Right ventricle myocardium superior (tissue), 1 donor: Measurements from ENCODE around the gene ABHD14A. TPM values are rescaled to one million over a fixed set of nuclear protein-coding genes. Genes with fewer than 3 reads are reported as not detected.
"Not testable (repeated sequence)": the region's sequence is repeated elsewhere in the genome, so short reads cannot be mapped to it uniquely, and the experiment has no call there.

Experiments
- ATAC-seq: fragments of 200-7000 bp; cut with Tn5 transposase; one replicate; pipeline ENCODE4 v1.9.1; 2020; ENCODE audit warnings: mild to moderate bottlenecking; ENCODE audit not compliant: poor library complexity
- DNase-seq: peaks from one replicate; pipeline ENCODE4 v3.0.0-alpha.2; 2020
- intact Hi-C: fragments of 100-400 bp; cut with DNase I; formaldehyde crosslinking; loops from one replicate; pipeline ENCODE4 v1.11.2; 2022
- long read RNA-seq: library from polyadenylated mRNA; unstranded; transcript quantifications from one replicate; pipeline ENCODE4 v2.0.0, GENCODE V29; 2021
- total RNA-seq: library from RNA; stranded (reverse); fragmentation: NEBNext Ultra II Directional; extraction: Animal tissue kit (Norgen Biotek cat#: 25700); gene quantifications from one replicate; pipeline ENCODE4 v1.2.1, GENCODE V29; 2021
- donor health status: DM: no; HTN: yes; CAD: no; lungs with severe emphysema.

ABHD14A gene
- 27.5 TPM for total RNA-seq
- long read RNA-seq, transcript ABHD14A-201 (5 exons, 1,062 nt): major isoform, 34 of 42 reads
- long read RNA-seq, partial matches to known transcripts: 1 of 42 reads
- long read RNA-seq, other reads (novel, unspliced or antisense): 7 of 42 reads

DNA sequence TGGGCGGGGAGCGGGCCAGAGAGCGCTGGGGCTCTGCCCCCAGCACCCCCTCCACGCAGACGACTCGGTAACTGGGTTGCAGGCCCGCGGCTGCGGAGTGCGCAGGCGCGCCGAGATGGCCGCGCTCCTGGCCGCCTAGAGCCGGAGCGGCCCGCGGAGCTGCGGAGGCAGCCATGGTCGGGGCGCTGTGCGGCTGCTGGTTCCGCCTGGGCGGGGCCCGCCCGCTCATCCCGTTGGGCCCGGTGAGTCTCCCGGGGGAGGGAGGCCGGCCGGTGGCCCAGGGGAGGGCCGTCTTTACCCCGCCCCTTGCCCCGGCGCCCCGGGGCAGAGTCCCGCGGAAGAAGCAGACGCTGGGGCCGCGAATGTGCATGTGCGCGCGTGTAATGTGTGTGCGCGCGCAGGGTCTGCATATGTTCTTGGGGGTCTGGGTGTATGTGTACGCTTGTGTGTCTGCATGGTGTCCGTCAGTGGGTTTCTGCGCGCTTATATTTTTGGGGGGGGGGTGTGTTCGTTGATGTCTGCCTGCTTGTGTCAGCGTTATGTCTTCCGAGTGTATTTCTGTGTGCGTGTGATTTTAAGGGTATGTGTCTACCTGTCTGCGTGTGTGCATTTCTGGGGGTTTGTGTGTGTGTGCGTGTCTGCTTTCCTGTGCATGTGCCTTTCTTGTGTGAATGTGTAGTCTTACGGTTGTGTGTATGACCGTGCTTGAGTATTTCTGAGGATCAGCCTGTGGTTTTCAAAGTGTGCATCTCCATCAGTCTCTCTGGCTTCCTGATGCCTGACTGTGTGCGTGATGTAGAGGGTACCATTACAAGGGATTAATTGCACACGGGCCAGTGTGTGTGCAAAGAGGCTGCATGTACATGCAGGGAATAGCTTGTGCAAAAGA lies at the start of gene ABHD14A:
Gene ABHD14A, plus strand, starts transcription at position 102 of the 889 bp plus-strand sequence. Its CDS starts 72 bp downstream, at position 174.
- peak; percentile 86 for ATAC-seq
- intact Hi-C loops: no loop called here
- DNase-seq: peak; percentile 85

- intact Hi-C loops: no loop called here
- ATAC-seq: no peak
- DNase-seq: no peak
Measured at GRCh38 chr3:51927061-51927977, 47.5 kb upstream of the ABHD14A start.

DNA sequence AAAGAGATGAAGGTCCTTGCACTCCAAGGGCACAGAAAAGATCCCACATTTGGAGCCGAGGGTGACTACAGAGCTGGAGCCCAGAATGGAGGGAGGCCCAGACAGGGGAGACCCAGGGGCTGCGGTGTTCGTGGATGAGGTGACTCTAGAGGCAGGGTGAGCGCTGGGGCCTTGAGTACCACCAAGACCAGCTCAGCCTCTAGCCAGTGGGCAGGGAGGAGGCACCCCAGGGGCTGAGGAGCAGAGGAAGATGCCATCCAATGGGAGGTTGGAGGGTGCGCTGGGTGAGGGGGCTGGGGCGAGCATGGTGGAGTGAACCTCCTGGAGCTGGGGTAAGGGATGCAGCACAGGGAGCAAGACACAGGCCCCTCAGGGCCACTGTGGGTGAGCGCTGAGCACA lies 46.4 kb upstream of the ABHD14A start:
- intact Hi-C loops: no loop called here
- ATAC-seq (no peak), DNase-seq (no peak)

- intact Hi-C loops, ATAC-seq, DNase-seq: not testable (repeated sequence)
Measured at GRCh38 chr3:51928981-51929380, 45.9 kb upstream of the ABHD14A start.

GRCh38 chr3:51929420-51930003 lies 45.4 kb upstream of the ABHD14A start:
- DNase-seq (no peak), ATAC-seq (no peak)
- intact Hi-C loops: no loop called here

DNA sequence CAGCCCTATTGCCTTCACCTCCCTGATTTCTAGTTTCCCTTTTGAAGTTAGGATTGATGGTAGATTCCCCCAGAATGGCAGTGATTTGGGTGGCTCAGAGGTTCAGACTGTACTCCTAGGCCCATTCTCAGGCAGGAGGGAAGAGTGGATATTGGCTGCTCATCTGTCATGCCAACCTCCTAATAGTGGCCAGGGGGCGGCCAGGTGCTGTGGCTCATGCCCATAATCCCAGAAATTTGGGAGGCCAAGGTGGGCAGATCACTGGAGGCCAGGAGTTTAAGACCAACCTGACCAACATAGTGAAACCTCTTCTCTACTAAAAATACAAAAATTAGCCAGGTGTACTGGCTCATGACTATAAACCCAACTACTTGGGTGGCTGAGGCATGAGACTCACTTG lies 44.4 kb upstream of the ABHD14A start:
- no peak for DNase-seq
- intact Hi-C loops: no loop called here
- no peak for ATAC-seq

DNA sequence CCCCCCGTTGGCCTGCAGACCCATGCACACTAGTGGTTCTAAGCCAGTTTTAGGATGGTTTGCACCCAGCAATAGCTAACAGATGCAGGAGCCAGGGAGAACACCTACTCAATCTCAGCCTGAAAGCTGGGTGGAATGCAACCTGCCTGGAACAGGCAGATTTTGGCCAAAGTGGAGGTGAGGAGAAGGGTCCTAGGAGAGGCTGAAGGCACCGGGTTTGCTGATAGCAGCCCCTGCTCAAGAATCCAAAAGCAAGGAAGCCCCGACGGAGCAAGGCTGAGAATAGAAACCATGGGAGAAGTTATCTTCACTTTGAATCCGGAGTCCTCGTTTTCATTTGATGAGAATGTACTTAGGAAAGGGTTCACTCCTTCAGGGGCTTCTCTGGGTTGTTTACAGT lies 43.1 kb upstream of the ABHD14A start:
- DNase-seq: no peak
- ATAC-seq: no peak
- intact Hi-C loops: no loop called here

DNA sequence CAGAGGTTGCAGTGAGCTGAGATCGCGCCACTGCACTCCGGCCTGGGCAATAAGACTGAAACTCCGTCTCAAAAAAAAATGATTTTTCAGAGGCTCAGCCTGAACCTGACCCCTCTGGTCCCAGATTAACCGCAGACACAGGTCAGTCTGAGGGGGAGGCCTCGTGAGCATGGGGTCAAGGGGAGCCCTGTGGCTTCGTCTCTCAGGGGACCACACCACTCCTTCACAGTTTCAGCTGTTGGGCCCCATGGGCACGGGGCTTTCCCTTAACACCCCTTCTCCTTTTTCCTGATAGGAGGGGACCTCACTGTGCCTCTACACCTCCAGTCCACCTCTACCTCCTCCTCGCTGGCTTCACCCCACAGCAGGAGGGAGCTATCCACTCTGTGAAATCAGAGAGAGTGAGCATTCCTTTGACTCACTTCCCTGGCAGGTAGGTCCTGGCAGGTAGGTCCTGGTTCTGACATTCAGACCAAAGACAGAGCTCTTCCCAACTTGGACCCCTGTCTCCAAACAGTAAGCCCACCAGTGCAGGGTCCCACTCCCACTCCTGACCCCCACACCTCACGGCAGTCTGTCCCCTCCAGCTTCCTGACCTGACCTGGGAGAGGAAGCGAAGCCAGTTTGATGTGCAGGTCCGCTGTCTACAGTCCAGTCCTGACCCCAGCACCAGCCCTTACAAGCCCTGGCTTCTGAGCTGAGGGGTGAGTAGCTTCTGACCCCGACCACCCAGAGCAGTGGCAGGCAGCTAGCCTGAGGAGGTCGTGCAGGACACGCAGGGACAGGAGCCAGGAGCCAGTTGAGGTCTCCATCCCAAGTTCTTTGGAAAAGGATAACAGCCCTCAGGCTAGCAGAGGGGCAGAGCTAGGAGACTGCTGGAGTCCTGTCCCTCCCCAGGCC lies 42.1 kb upstream of the ABHD14A start:
- no peak for DNase-seq
- no peak for ATAC-seq
- intact Hi-C loops: no loop called here

DNA sequence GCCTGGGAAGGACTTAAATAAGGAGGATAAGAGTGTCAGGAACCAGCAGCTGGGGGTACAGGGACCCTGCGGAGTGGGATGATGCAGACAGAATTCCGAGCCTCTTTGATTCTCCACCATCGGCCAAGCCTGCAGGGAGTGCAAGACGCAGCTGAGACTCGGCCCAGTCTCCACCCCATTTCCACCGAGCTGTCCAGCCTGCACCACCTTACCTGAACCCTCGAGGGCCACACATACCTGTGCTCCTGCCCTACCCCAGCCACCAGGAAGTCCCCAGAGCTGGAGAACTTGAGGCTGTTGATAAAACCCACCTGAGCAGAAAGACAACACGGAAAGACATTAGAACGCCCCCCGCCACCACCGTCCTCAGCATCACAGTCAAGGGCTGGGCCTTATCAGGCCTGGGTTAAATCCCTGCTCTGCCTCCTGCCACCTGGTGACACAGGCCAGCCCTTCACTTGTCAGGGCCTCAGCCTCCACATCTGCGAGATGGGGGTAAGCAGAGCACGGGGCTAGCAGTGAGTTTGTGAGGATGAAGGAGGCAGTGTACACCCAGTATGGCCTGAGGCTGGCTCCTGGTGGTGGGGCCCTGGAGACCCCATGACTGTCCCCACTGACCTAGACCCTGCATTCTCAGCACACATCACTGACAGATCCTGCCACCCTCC lies 41.3 kb upstream of the ABHD14A start:
- ATAC-seq: no peak
- DNase-seq: peak; percentile 29
- intact Hi-C loops: no loop called here

DNA sequence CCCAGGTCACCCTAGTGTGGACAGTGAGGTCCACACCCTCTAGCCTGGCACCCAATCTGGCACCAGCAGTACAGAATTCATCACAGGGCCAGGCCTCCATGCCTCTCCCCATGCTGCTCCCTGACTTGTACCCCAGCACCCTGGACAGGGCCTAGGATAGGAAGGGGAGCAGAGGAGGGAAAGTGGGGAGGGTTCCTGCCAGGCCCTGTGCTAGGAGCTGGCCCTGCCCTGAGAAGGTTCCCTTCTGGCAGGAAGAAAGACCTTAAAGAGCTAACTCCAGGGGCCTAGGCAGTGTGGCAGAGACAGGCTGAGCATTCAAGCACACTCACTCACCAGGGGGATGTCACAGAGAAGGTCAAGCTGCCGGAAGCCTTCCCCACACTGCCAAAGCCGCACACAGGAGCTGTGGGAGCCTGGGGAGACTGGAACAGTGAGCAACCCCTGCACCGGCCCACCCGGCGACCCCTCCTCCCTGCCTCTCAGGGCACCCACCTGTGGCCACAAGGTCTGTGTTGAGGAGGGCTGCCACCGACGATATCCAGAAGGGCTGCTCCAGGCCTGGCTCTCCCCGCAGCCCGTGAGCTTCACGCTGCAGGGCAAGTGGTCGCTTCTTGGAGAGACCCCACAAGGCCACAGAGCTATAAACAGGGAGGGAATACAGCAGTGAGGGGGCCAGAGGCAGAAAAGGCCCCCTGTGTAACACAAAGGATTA lies 40.6 kb upstream of the ABHD14A start:
- intact Hi-C loops: no loop called here
- DNase-seq (peak; percentile 28), ATAC-seq (no peak)

- ATAC-seq: no peak
- intact Hi-C loops: no loop called here
- peak; percentile 31 for DNase-seq
Measured at GRCh38 chr3:51934991-51935885, 39.6 kb upstream of the ABHD14A start.

GRCh38 chr3:51935886-51936755 lies 38.7 kb upstream of the ABHD14A start:
- ATAC-seq (no peak), DNase-seq (peak; percentile 30)
- intact Hi-C loops: no loop called here

GRCh38 chr3:51937014-51937413 lies 37.9 kb upstream of the ABHD14A start:
- intact Hi-C loops: no loop called here

GRCh38 chr3:51937611-51938450 lies 37.0 kb upstream of the ABHD14A start:
- DNase-seq (no peak), ATAC-seq (no peak)
- intact Hi-C loops: no loop called here

More at GRCh38 chr3:51937014-51937413, 37.9 kb upstream of the ABHD14A start:
- DNase-seq: no peak
- no peak for ATAC-seq
